GM15510 (cell line): Measurements from ENCODE around the gene PTAFR.

Source experiments
- POLR2A ChIP-seq: IDR thresholded peaks from 3 replicates; pipeline ENCODE4 v1.6.1; 2011; ENCODE audit warnings: borderline replicate concordance; ENCODE audit not compliant: insufficient read length; ENCODE audit errors: extremely low read depth

The PTAFR gene

GRCh38 chr1:28161751-28162150 lies 14.7 kb downstream of the PTAFR start:
- TF ChIP-seq POLR2A, result no peak

- no peak for TF ChIP-seq POLR2A
These were observed 15.7 kb downstream of the PTAFR start for GRCh38 chr1:28160782-28161266.

DNA sequence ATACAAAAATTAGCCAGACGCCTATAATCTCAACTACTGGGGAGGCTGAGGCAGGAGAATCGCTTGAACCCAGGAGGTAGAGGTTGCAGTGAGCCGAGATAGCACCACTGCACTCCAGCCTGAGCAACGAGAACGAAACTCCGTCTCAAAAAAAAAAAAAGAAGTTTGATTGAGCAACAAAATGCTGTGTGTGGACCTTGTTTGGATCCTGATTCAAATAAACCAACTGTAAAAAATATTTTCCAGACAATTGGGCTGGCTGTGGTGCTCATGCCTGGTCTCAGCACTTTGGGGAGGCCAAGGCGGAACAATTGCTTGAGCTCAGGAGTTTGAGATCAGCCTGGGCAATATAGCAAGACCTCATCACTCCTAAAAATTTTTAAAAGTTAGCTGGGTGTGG lies 16.8 kb downstream of the PTAFR start:
- no peak for TF ChIP-seq POLR2A

- TF ChIP-seq POLR2A, result no peak
These were observed 17.2 kb downstream of the PTAFR start for GRCh38 chr1:28159243-28159642.

DNA sequence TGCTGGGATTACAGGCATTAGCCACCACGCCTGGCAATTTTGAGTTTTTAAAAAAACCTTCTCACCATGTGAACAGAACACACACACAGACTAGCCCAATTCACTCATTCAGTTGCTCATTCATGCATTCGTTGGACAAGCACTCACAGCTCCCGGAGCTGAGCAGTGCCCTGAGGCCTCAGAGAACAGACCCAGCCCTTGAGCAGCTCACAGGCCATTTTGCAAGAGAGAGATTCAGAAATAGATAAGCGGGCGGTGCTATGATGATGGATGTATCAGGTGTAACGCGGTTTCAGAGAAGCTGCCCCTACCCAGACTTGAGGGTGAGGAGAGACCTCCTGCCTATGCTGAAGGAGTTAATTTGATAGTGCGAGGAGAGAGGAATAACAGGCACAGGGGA lies 18.6 kb downstream of the PTAFR start:
- no peak for TF ChIP-seq POLR2A

DNA sequence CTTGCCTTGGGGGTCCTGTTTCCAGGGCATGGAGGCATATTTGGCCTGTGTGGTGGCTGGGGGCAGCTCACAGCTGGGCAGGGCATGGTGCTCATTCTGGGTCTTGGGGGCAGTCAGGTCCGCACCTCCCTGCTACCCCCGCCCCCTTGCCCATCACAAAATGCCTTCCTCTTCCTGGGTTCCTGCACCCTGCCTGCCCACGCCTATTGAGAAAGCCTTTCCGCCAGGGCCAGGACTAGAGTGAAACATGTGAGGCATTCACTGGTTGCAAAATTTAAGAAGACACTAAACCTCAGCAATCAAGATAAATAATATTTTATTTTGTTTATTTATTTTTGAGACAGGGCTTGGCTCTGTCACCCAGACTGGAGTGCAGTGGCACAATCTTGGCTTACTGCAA lies 19.7 kb downstream of the PTAFR start:
- no peak for TF ChIP-seq POLR2A

DNA sequence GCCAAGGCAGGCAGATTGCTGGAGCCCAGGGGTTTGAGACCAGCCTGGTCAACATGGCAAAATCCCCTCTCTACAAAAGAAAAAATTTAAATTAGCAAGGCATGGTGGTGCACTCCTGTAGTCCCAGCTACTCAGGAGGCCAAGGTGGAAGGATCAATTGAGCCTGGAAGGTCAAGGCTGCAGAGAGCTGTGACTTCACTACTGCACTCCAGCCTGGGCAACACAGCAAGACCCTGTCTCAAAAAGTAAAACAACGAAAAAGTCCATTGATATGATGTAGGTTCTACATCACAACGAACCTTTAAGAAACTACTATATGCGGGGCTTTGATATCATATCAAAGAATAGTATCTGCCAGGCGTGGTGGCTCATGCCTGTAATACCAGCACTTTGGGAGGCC lies 20.9 kb downstream of the PTAFR start:
- TF ChIP-seq POLR2A, result no peak

DNA sequence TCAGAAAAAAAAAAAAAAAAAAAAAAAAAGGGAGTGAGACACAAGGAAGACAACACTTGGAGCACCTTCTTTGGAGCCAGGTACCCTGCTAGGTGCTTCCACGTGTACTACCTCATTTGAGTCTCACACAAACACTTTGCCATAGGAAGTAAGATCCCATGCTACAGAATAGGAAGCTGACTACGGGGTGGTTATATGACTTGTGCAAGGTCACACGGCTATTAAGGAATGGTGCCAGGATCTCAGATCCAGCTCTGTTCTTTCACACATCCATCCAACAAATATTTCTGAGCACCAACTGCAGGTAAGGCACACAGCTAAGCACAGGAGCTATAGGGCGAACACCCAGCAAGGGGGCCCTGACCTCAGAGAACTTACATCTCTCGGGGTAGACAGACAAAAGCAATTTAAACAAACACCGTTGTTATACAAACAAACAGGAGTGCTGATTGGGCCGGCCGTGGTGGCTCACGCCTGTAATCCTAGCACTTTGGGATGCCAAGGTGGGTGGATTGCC lies 22.4 kb downstream of the PTAFR start:
- no peak for TF ChIP-seq POLR2A

DNA sequence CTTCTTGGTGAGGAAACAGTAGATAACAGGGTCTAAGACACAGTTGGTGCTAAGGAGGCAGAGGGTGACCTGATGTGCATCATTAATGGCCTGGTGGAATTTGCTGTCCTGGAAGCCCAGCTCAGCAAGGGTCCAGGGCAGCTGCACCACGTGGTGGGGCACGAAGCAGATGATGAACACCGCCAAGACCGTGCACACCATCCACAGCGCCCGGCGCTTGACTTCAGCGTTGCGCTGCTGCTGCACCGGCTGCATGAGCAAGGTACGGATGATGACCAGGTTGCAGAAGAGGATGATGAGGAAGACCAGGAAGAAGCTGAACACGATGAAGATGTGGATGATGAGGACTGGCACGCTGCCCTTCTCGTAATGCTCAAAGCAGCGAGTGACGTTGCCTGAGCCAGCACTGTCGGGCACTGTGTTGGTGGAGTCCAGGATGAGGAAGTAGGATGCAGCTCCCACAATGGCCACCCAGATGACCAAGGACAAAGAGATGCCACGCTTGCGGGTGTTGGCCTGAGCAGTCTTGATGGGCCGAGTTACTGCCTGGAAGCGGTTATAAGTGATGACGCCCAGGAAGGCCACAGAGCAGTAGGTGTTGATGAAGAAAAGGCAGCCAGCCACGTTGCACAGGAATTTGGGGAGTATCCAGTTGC lies 26.2 kb downstream of the PTAFR start:
- TF ChIP-seq POLR2A, result no peak

- no peak for TF ChIP-seq POLR2A
These were observed 27.7 kb downstream of the PTAFR start for GRCh38 chr1:28148880-28149195.

- TF ChIP-seq POLR2A, result no peak
These were observed 29.0 kb downstream of the PTAFR start for GRCh38 chr1:28147264-28148094.

DNA sequence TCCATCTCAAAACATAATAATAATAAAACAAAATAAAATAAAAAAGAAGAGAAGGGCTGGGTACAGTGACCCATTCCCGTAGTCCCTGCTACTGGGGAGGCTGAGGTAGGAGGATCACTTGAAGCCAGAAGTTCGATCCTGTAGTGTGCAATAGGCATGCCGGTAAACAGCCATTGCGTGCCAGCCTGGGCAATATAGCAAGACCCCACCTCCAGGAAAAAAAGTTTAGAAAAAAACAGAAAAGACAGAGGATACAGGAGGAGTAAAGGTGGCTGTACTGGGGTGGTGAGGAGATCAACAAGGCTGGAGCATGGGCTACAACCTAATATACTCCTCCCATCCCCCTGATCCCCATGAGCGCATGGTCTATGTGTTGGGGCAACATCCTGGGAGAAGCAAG lies 30.8 kb downstream of the PTAFR start:
- no peak for TF ChIP-seq POLR2A

- TF ChIP-seq POLR2A, result no peak
These were observed 32.0 kb downstream of the PTAFR start for GRCh38 chr1:28144203-28145135.

DNA sequence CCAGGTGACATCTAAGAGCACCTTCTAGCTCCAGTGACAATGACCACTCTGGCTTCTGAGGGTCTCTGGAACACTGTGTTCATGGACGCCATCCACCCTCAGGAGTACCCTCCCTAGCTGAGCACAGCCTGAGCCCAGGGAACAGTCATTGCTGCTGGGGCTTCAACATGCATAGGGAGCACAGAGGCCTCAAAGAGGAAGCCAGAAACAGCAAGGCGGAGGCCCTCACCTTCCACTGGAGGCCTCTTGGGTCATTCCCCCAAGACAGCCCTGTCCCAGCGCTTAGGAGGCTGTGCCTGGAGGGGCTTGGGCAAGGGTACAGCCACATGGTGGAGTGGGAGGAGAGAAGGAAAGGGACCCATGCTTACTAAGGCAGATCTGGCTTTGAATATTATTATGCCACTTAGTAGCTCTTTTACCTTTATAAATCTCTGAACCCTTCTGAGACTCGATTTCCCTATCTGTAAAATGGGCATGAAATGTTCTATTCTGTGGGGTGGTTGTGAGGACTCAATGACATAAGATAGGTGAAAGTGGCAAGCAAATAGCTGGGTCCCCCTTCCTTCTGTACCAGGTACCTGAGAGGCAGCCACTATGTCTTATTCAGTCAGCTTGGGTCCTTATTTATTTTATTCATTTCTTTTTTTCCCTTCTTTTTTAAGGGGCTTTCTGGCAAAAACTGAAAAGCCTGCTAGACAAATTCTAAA lies 32.8 kb downstream of the PTAFR start:
- no peak for TF ChIP-seq POLR2A
